Measurements from ENCODE around the gene SUMO3. TPM values are rescaled to one million over a fixed set of nuclear protein-coding genes. Genes with fewer than 3 reads are reported as not detected.

Gene SUMO3
- total RNA-seq, 4 donors from 2014 or later = 30.5 to 38.3 (median 35.9) TPM

- no peak overlapping the region for H3K27ac ChIP-seq
- peaks cover 36% of the 10 kb centered on the region for H3K36me3 ChIP-seq
- no peak overlapping the region for H3K4me3 ChIP-seq
- H3K9me3 ChIP-seq = no peaks in the 10 kb centered on the region
- no peak for DNase-seq (ENCODE audit: low spot score in 2 of 2)
- no peaks in the 10 kb centered on the region for H3K27me3 ChIP-seq
- WGBS = 91% methylated on average over 15 of the region's 24 CpGs
- TF ChIP-seq POLR2A (IDR thresholded peaks at IDR 0.05) (no peak), POLR2AphosphoS5 (IDR thresholded peaks at IDR 0.05) (no peak)
- H3K4me1 ChIP-seq = peaks cover 22% of the 10 kb centered on the region
These were observed 29.6 kb upstream of the SUMO3 start for GRCh38 chr21:44847261-44848056.

- Histone ChIP-seq H3K9me3 (no peaks in the 10 kb centered on the region), H3K27ac (peak overlapping the region; percentile 60), H3K4me1 (peaks cover 22% of the 10 kb centered on the region), H3K4me3 (peak overlapping the region; percentile 46), H3K36me3 (peaks cover 34% of the 10 kb centered on the region), H3K27me3 (no peaks in the 10 kb centered on the region)
- WGBS = 3% methylated on average over 18 of the region's 27 CpGs
- TF ChIP-seq EP300 (IDR thresholded peaks at IDR 0.05) (no peak), POLR2A (IDR thresholded peaks at IDR 0.05) (no peak), POLR2AphosphoS5 (IDR thresholded peaks at IDR 0.05) (peak in 1 of 3 donors; percentile 8), CTCF (IDR thresholded peaks at IDR 0.05) (no peak)
- DNase-seq (ENCODE audit: low spot score in 2 of 2) = peak in 1 of 2 donors; percentile 89
These were observed 28.8 kb upstream of the SUMO3 start for GRCh38 chr21:44846485-44847260.

- no peaks in the 10 kb centered on the region for H3K9me3 ChIP-seq
- peaks cover 22% of the 10 kb centered on the region for H3K4me1 ChIP-seq
- 4% methylated on average over 1 of the region's 1 CpG for WGBS
- TF ChIP-seq POLR2AphosphoS5 (IDR thresholded peaks at IDR 0.05) = no peak
- TF ChIP-seq EP300 (IDR thresholded peaks at IDR 0.05) = no peak
- TF ChIP-seq CTCF (IDR thresholded peaks at IDR 0.05) = no peak
- no peak for TF ChIP-seq POLR2A (IDR thresholded peaks at IDR 0.05)
- H3K4me3 ChIP-seq = peak overlapping the region; percentile 46
- peak overlapping the region; percentile 60 for H3K27ac ChIP-seq
- no peak for DNase-seq (ENCODE audit: low spot score in 2 of 2)
- no peaks in the 10 kb centered on the region for H3K27me3 ChIP-seq
- H3K36me3 ChIP-seq = peaks cover 29% of the 10 kb centered on the region
These were observed 28.3 kb upstream of the SUMO3 start for GRCh38 chr21:44846224-44846484.

GRCh38 chr21:44845418-44846223, 27.8 kb upstream of the SUMO3 start:
- peak overlapping the region; percentile 60 for H3K27ac ChIP-seq
- H3K27me3 ChIP-seq = no peaks in the 10 kb centered on the region
- WGBS = 7% methylated on average over 17 of the region's 34 CpGs
- H3K4me1 ChIP-seq = peaks cover 22% of the 10 kb centered on the region
- TF ChIP-seq CTCF (IDR thresholded peaks at IDR 0.05) = peak in 1 of 2 donors; percentile 17
- no peak for TF ChIP-seq POLR2A (IDR thresholded peaks at IDR 0.05)
- peak in 1 of 2 donors; percentile 86 for DNase-seq (ENCODE audit: low spot score in 2 of 2)
- H3K36me3 ChIP-seq = peaks cover 23% of the 10 kb centered on the region
- peak overlapping the region; percentile 46 for H3K4me3 ChIP-seq
- H3K9me3 ChIP-seq = no peaks in the 10 kb centered on the region

- Histone ChIP-seq H3K4me3 (no peak overlapping the region), H3K36me3 (peaks cover 10% of the 10 kb centered on the region), H3K27me3 (no peaks in the 10 kb centered on the region), H3K27ac (no peak overlapping the region), H3K4me1 (peaks cover 22% of the 10 kb centered on the region), H3K9me3 (no peaks in the 10 kb centered on the region)
- DNase-seq (ENCODE audit: low spot score in 2 of 2) = no peak
- TF ChIP-seq POLR2A (IDR thresholded peaks at IDR 0.05) (no peak), EP300 (IDR thresholded peaks at IDR 0.05) (no peak), POLR2AphosphoS5 (IDR thresholded peaks at IDR 0.05) (no peak), CTCF (IDR thresholded peaks at IDR 0.05) (no peak)
- 80% methylated on average over 12 of the region's 16 CpGs for WGBS
These were observed 26.4 kb upstream of the SUMO3 start for GRCh38 chr21:44844256-44844655.

All from suprapubic skin (tissue), 4 donors.